ENCODE data around the gene PPCDC. TPM values are rescaled to one million over a fixed set of nuclear protein-coding genes. Genes with fewer than 3 reads are reported as not detected.

The PPCDC gene
- total and polyA plus RNA-seq, 2 donors (not counting 1 experiment from before 2014, with no cell fraction given): 6.3 to 8.0 TPM

GRCh38 chr15:75065467-75065850 lies 42.1 kb downstream of the PPCDC start:
- peak in 1 of 2 donors; percentile 43 for DNase-seq (ENCODE audit: low read depth in 2 of 2)
- H3K27ac ChIP-seq (ENCODE audit: insufficient read depth, low read length): no peak overlapping the region
- TF ChIP-seq CTCF (conservative IDR thresholded peaks at IDR 0.05 in 1 of 2, IDR thresholded peaks at IDR 0.05 in 1 of 2; ENCODE audit: low read depth in 1 of 2, low read length in 2 of 2) (no peak), EZH2 (IDR thresholded peaks at IDR 0.05; ENCODE audit: low read length, missing control alignments) (no peak)
- no peak overlapping the region for H2AFZ ChIP-seq (ENCODE audit: low read length)
- no peaks in the 10 kb centered on the region for H3K27me3 ChIP-seq (ENCODE audit: control insufficient read depth, insufficient read depth, low read length)
- no peaks in the 10 kb centered on the region for H3K9me3 ChIP-seq (ENCODE audit: control insufficient read depth, insufficient read depth, low read depth, low read length)
- no peak overlapping the region for H3K4me3 ChIP-seq (replicated peaks in 1 of 4; ENCODE audit: control extremely low read depth in 1 of 4, insufficient read depth in 1 of 4, low read depth in 3 of 4, low read length in 4 of 4)
- H3K79me2 ChIP-seq (ENCODE audit: control insufficient read depth, insufficient read depth, low read length): no peaks in the 10 kb centered on the region
- no peaks in the 10 kb centered on the region for H3K36me3 ChIP-seq (ENCODE audit: control insufficient read depth, insufficient read depth, low read length)
- H4K20me1 ChIP-seq (ENCODE audit: control insufficient read depth, extremely low read depth, insufficient read depth, low read length): no peaks in the 10 kb centered on the region
- H3K4me1 ChIP-seq (ENCODE audit: control insufficient read depth, extremely low read depth, insufficient read depth, low read length): peaks cover 3% of the 10 kb centered on the region
- no peak overlapping the region for H3K9ac ChIP-seq (ENCODE audit: insufficient read depth, low read length)
- no peak overlapping the region for H3K4me2 ChIP-seq (ENCODE audit: extremely low read depth, insufficient read depth, low read length)

- no peak overlapping the region for H3K4me2 ChIP-seq (ENCODE audit: extremely low read depth, insufficient read depth, low read length)
- H3K27ac ChIP-seq (ENCODE audit: insufficient read depth, low read length): no peak overlapping the region
- H4K20me1 ChIP-seq (ENCODE audit: control insufficient read depth, extremely low read depth, insufficient read depth, low read length): no peaks in the 10 kb centered on the region
- no peaks in the 10 kb centered on the region for H3K27me3 ChIP-seq (ENCODE audit: control insufficient read depth, insufficient read depth, low read length)
- H3K9me3 ChIP-seq (ENCODE audit: control insufficient read depth, insufficient read depth, low read depth, low read length): no peaks in the 10 kb centered on the region
- no peak overlapping the region for H2AFZ ChIP-seq (ENCODE audit: low read length)
- no peak overlapping the region for H3K4me3 ChIP-seq (replicated peaks in 1 of 4; ENCODE audit: control extremely low read depth in 1 of 4, insufficient read depth in 1 of 4, low read depth in 3 of 4, low read length in 4 of 4)
- no peaks in the 10 kb centered on the region for H3K79me2 ChIP-seq (ENCODE audit: control insufficient read depth, insufficient read depth, low read length)
- H3K4me1 ChIP-seq (ENCODE audit: control insufficient read depth, extremely low read depth, insufficient read depth, low read length): peaks cover 3% of the 10 kb centered on the region
- TF ChIP-seq EZH2 (IDR thresholded peaks at IDR 0.05; ENCODE audit: low read length, missing control alignments) (no peak), CTCF (conservative IDR thresholded peaks at IDR 0.05 in 1 of 2, IDR thresholded peaks at IDR 0.05 in 1 of 2; ENCODE audit: low read depth in 1 of 2, low read length in 2 of 2) (no peak)
- peak in 1 of 2 donors; percentile 52 for DNase-seq (ENCODE audit: low read depth in 2 of 2)
- H3K9ac ChIP-seq (ENCODE audit: insufficient read depth, low read length): no peak overlapping the region
- H3K36me3 ChIP-seq (ENCODE audit: control insufficient read depth, insufficient read depth, low read length): no peaks in the 10 kb centered on the region
Measured at GRCh38 chr15:75065851-75066509, 42.6 kb downstream of the PPCDC start.

GRCh38 chr15:75067123-75067830 lies 43.9 kb downstream of the PPCDC start:
- Histone ChIP-seq H2AFZ (ENCODE audit: low read length) (no peak overlapping the region), H3K36me3 (ENCODE audit: control insufficient read depth, insufficient read depth, low read length) (no peaks in the 10 kb centered on the region), H3K79me2 (ENCODE audit: control insufficient read depth, insufficient read depth, low read length) (no peaks in the 10 kb centered on the region), H3K27ac (ENCODE audit: insufficient read depth, low read length) (no peak overlapping the region), H3K4me2 (ENCODE audit: extremely low read depth, insufficient read depth, low read length) (no peak overlapping the region), H3K4me1 (ENCODE audit: control insufficient read depth, extremely low read depth, insufficient read depth, low read length) (peaks cover 3% of the 10 kb centered on the region), H3K9me3 (ENCODE audit: control insufficient read depth, insufficient read depth, low read depth, low read length) (no peaks in the 10 kb centered on the region), H3K4me3 (replicated peaks in 1 of 4; ENCODE audit: control extremely low read depth in 1 of 4, insufficient read depth in 1 of 4, low read depth in 3 of 4, low read length in 4 of 4) (no peak overlapping the region), H4K20me1 (ENCODE audit: control insufficient read depth, extremely low read depth, insufficient read depth, low read length) (no peaks in the 10 kb centered on the region), H3K27me3 (ENCODE audit: control insufficient read depth, insufficient read depth, low read length) (no peaks in the 10 kb centered on the region), H3K9ac (ENCODE audit: insufficient read depth, low read length) (no peak overlapping the region)
- DNase-seq (ENCODE audit: low read depth in 2 of 2): peak; percentile 35 to 84
- TF ChIP-seq CTCF (conservative IDR thresholded peaks at IDR 0.05 in 1 of 2, IDR thresholded peaks at IDR 0.05 in 1 of 2; ENCODE audit: low read depth in 1 of 2, low read length in 2 of 2) (no peak), EZH2 (IDR thresholded peaks at IDR 0.05; ENCODE audit: low read length, missing control alignments) (no peak)

Data from fibroblast of lung (primary cell).